ENCODE data around the gene ARID1A.

- TF ChIP-seq CTCF (IDR thresholded peaks at IDR 0.05) (no peak), POLR2A (IDR thresholded peaks at IDR 0.05) (no peak)
Measured at GRCh38 chr1:26771643-26772321, 76.0 kb downstream of the ARID1A start.

Measured in prostate gland (tissue), 2 donors.